ENCODE data around the gene ASPSCR1. TPM values are rescaled to one million over a fixed set of nuclear protein-coding genes. Genes with fewer than 3 reads are reported as not detected.

The ASPSCR1 gene
- total and polyA plus RNA-seq, 10 of the 15 experiments (the other 5 are each of a cell fraction or from before 2014, with no cell fraction given), result 1.5 to 48.4 (median 25.4) TPM

DNA sequence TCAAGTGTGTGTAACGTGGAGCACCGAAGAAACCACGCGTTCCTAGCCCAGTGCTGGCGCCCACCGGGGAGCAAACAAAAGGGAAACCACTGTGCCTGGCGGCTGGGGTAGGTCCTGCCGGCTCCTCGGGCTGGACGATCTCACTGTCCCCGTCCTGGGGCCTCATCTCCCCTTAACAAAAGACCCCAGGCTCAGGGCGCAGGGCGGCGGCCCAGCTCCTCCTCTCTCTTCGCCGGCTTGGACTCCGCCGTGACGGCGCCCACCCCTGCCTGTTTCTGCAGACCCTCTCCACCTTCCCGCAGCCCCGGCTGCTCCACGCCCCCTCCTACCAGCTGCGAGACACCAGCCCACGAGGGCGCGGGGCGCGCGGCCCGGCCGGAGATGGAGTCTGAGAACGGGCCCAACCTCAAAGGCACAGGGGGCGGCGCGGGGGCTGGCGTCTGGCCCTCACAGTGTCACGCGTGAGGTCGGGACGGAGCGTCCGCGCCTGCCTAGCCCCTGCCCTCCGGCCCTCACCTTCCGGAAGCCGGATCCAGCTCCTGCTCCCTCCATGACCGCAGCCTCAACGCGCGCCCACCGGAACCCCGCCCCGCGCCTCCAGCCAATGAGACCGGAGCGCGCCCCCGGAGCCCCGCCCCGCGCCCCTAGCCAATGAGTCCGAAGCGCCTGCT, 45.0 kb downstream of the ASPSCR1 start, which contains the start of gene CENPX (continued):
- peak; percentile 26; the same call in 1 of the 2 replicates for TF ChIP-seq TAF1 (IDR thresholded peaks at IDR 0.05; ENCODE audit: borderline replicate concordance, low read depth, low read length)
- TF ChIP-seq CBFB (IDR thresholded peaks at IDR 0.05; ENCODE audit: low read depth), result 0 out of 2 replicates have a peak, but pooled peaks have one; percentile 16

DNA sequence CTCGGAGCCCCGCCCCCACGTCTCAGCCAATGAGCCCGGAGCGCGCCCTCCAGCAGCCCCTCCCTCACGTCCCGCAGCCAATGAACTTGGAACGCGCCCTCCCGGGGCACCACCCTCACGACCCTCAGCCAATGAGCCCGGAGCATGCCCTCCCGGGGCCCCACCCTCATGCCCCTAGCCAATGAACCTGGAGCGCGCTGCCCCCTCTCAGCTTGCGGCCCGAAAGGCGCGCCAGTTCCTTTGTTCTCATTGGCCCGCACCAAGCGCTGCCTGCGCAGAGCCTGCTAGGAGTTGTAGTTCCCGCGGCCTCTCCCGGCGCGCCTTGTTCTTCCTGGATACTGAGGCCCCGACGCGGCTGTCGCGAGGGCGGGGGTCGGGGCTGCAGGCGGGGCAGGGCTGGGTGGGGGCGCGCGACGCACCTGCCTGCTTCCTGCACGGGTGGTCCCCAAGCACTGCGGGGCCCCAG, 45.6 kb downstream of the ASPSCR1 start, which contains the start of gene LRRC45:
Gene LRRC45 (plus strand): TSS at position 325 of the 466 bp plus-strand sequence. CDS start 339 bp downstream, outside the sequence.
- Histone ChIP-seq H3K4me1 (ENCODE audit: control insufficient read depth, insufficient read depth, low read length) (peaks cover 14% of the 10 kb centered on the region), H3K79me2 (ENCODE audit: control insufficient read depth, insufficient read depth, low read length) (peaks cover 26% of the 10 kb centered on the region), H3K4me3 (peak within 1 kb of the TSS; percentile 95), H3K9me3 (replicated peaks; ENCODE audit: control insufficient read depth, insufficient read depth, low read length) (no peaks in the 10 kb centered on the region), H3K36me3 (ENCODE audit: control insufficient read depth in 2 of 2, insufficient read depth in 2 of 2, low read length in 1 of 2) (no peaks in the 10 kb centered on the region; a peak in 2 of 4 replicates), H3K27me3 (replicated peaks in 1 of 2; ENCODE audit: control insufficient read depth in 2 of 2, insufficient read depth in 2 of 2, low read length in 1 of 2) (no peaks in the 10 kb centered on the region), H3K9ac (ENCODE audit: control insufficient read depth, insufficient read depth, low read length) (peak within 1 kb of the TSS; percentile 85), H3K4me2 (ENCODE audit: control insufficient read depth, insufficient read depth) (peak within 1 kb of the TSS; percentile 96), H2AFZ (ENCODE audit: control insufficient read depth, low read depth, low read length) (peak within 1 kb of the TSS; percentile 94), H3K27ac (ENCODE audit: control insufficient read depth, insufficient read depth) (peak within 1 kb of the TSS; percentile 69), H4K20me1 (ENCODE audit: control insufficient read depth, insufficient read depth) (no peaks in the 10 kb centered on the region)
- WGBS (ENCODE audit: insufficient coverage, insufficient replicate concordance, low lambda C conversion rate, missing lambda C conversion rate), result 0% methylated on average over 27 of the region's 42 CpGs
- ATAC-seq, result peak; percentile 93
- POLR2A ChIA-PET, result interaction anchor here (0.8 to 2.6 kb wide), 8 partner anchors 15 to 189 kb away, joined by 3 to 13 read pairs (median 4); partner anchors contain the start of genes ALYREF, ANAPC11, DCXR and FASN
- peak; percentile 99 for FAIRE-seq
- RAD21 ChIA-PET (ENCODE audit: unreplicated experiment), result interaction anchor here (0.6 to 4.4 kb wide), 8 partner anchors 12 to 132 kb away, joined by 3 to 68 read pairs (median 6); partner anchors contain the start of genes DCXR and NOTUM
- intact Hi-C loops (cut with micrococcal nuclease; ENCODE audit: unreplicated experiment), result loop anchor here (5.0 kb wide), 1 partner anchor 161 kb away; the partner anchor contains the start of gene P4HB
- SMC1A ChIA-PET (ENCODE audit: uncharacterized antibody, unreplicated experiment), result interaction anchor here (0.9 to 1.7 kb wide), 4 partner anchors 14 to 287 kb away, joined by 3 to 4 read pairs (median 4); partner anchors contain the start of gene DCXR
- CTCF ChIA-PET, result interaction anchor here (0.6 to 5.0 kb wide), 10 partner anchors 12 to 288 kb away, joined by 3 to 89 read pairs (median 8); partner anchors contain the start of genes DCXR and NOTUM
- peak; percentile 96 for DNase-seq (ENCODE audit: low read depth, low spot score)
- in situ Hi-C loops (cut with MboI), result no loop called here
- no TSS peak for BruUV-seq (replicated peaks)
- TF ChIP-seq NFXL1 (IDR thresholded peaks at IDR 0.05; ENCODE audit: borderline replicate concordance) (no peak), KAT2A (conservative IDR thresholded peaks at IDR 0.05; ENCODE audit: control insufficient read depth, low read depth, low read length) (no peak), STAT3 (IDR thresholded peaks at IDR 0.05; ENCODE audit: low read depth, low read length) (no peak), RAD21 (IDR thresholded peaks at IDR 0.05; ENCODE audit: insufficient read depth, low read depth, low read length) (no peak), FOXK2 (IDR thresholded peaks at IDR 0.05) (no peak), BRCA1 (IDR thresholded peaks at IDR 0.05; ENCODE audit: low read depth, low read length) (no peak), ZNF384 (IDR thresholded peaks at IDR 0.05; ENCODE audit: borderline replicate concordance, low read depth, low read length) (no peak), WRNIP1 (IDR thresholded peaks at IDR 0.05; ENCODE audit: borderline replicate concordance, low read depth, low read length) (no peak), YBX1 (IDR thresholded peaks at IDR 0.05) (no peak), STAT1 (conservative IDR thresholded peaks at IDR 0.05) (no peak), HDAC6 (IDR thresholded peaks at IDR 0.05; ENCODE audit: unreplicated experiment) (no peak)
- TF ChIP-seq, protein P1, sequence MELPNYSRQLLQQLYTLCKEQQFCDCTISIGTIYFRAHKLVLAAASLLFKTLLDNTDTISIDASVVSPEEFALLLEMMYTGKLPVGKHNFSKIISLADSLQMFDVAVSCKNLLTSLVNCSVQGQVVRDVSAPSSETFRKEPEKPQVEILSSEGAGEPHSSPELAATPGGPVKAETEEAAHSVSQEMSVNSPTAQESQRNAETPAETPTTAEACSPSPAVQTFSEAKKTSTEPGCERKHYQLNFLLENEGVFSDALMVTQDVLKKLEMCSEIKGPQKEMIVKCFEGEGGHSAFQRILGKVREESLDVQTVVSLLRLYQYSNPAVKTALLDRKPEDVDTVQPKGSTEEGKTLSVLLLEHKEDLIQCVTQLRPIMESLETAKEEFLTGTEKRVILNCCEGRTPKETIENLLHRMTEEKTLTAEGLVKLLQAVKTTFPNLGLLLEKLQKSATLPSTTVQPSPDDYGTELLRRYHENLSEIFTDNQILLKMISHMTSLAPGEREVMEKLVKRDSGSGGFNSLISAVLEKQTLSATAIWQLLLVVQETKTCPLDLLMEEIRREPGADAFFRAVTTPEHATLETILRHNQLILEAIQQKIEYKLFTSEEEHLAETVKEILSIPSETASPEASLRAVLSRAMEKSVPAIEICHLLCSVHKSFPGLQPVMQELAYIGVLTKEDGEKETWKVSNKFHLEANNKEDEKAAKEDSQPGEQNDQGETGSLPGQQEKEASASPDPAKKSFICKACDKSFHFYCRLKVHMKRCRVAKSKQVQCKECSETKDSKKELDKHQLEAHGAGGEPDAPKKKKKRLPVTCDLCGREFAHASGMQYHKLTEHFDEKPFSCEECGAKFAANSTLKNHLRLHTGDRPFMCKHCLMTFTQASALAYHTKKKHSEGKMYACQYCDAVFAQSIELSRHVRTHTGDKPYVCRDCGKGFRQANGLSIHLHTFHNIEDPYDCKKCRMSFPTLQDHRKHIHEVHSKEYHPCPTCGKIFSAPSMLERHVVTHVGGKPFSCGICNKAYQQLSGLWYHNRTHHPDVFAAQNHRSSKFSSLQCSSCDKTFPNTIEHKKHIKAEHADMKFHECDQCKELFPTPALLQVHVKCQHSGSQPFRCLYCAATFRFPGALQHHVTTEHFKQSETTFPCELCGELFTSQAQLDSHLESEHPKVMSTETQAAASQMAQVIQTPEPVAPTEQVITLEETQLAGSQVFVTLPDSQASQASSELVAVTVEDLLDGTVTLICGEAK (IDR thresholded peaks at IDR 0.05; ENCODE audit: borderline replicate concordance), result no peak; the same call in 1 of the 2 replicates
